ENCODE results near the gene IBSP.

- TF ChIP-seq POLR2AphosphoS5 (IDR thresholded peaks at IDR 0.05) = no peak
- TF ChIP-seq CTCF (IDR thresholded peaks at IDR 0.05 in 8 of 11, conservative IDR thresholded peaks at IDR 0.05 in 3 of 11) = peak in 10 of 11 experiments; percentile 13 to 71 (median 53)
Measured at GRCh38 chr4:87838890-87839591, 39.7 kb downstream of the IBSP start.
